Stimulated activated naive CD4-positive, alpha-beta T cell (primary cell): ENCODE measurements around the gene FNDC8.
"Not testable (repeated sequence)": the region's sequence is repeated elsewhere in the genome, so short reads cannot be mapped to it uniquely, and the experiment has no call there.

ENCODE experiments used
- DNase-seq, 6 experiments: peaks; one replicate each; lab custom pipeline; 2025; lab: John Stamatoyannopoulos, UW

FNDC8 gene

GRCh38 chr17:35095741-35096140 lies 25.7 kb upstream of the FNDC8 start:
- DNase-seq = no peak

- DNase-seq = no peak
These were observed 23.6 kb upstream of the FNDC8 start for GRCh38 chr17:35097776-35098175.

GRCh38 chr17:35099908-35100307 lies 21.5 kb upstream of the FNDC8 start:
- DNase-seq = no peak

- no peak for DNase-seq
These were observed 20.4 kb upstream of the FNDC8 start for GRCh38 chr17:35101036-35101435.

- no peak for DNase-seq
These were observed 19.7 kb upstream of the FNDC8 start for GRCh38 chr17:35101725-35102124.

- DNase-seq = no peak
These were observed 18.1 kb upstream of the FNDC8 start for GRCh38 chr17:35103271-35103670.

GRCh38 chr17:35104844-35105450 lies 16.5 kb upstream of the FNDC8 start:
- DNase-seq = no peak

- not testable (repeated sequence) for DNase-seq
These were observed 10.6 kb upstream of the FNDC8 start for GRCh38 chr17:35110791-35111190.

GRCh38 chr17:35116845-35117244 lies 4.6 kb upstream of the FNDC8 start:
- DNase-seq = no peak

GRCh38 chr17:35117984-35118383 lies 3.4 kb upstream of the FNDC8 start:
- DNase-seq = peak in 1 of 6 experiments; percentile 8

- peak; percentile 62 to 87 (median 74) for DNase-seq
These were observed 1.8 kb upstream of the FNDC8 start, which contains the start of gene RAD51D for GRCh38 chr17:35119370-35120165. TSS of gene RAD51D (minus strand) at chr17:35119860. CDS start at chr17:35119613, 247 bp downstream.

GRCh38 chr17:35127751-35128514 lies 6.5 kb downstream of the FNDC8 start:
- no peak for DNase-seq

GRCh38 chr17:35129154-35129972 lies 7.9 kb downstream of the FNDC8 start:
- no peak for DNase-seq

GRCh38 chr17:35129973-35130351 lies 8.5 kb downstream of the FNDC8 start:
- no peak for DNase-seq

- no peak for DNase-seq
These were observed 9.0 kb downstream of the FNDC8 start for GRCh38 chr17:35130392-35130791.

- no peak for DNase-seq
These were observed 10.7 kb downstream of the FNDC8 start for GRCh38 chr17:35132099-35132498.

- DNase-seq = no peak
These were observed 11.6 kb downstream of the FNDC8 start for GRCh38 chr17:35132816-35133550.

GRCh38 chr17:35135322-35135721 lies 13.9 kb downstream of the FNDC8 start:
- DNase-seq = no peak

GRCh38 chr17:35138218-35138617 lies 16.8 kb downstream of the FNDC8 start:
- no peak for DNase-seq

GRCh38 chr17:35141681-35142466 lies 20.5 kb downstream of the FNDC8 start, which contains the start of gene NLE1:
TSS of gene NLE1 (minus strand) at chr17:35142303. CDS start at chr17:35142275, 28 bp downstream.
- peak; percentile 72 to 92 (median 82) for DNase-seq
